ENCODE results near the gene BMP2K.

BMP2K gene

DNA sequence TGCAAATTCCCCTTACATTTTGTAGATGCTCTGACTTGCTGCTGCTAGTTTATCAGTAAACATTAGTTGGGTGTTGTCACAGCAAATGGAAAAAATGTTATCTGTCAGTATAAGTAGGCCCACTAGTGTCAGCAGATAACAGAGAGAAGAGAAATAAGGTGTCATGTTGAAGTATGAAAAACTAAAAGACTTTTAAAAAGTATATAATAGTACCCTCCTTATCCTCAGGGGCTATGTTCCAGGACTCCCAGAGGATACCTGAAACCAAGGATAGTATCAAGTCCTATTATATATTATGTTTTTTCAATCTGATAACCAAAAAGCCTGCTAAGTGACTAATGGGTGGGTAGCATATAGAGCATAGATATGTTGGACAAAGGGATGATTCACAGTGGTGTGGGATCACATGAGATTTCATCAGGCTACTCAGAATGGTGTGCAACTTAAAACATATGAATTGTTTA, 11.6 kb upstream of the BMP2K start:
- DNase-seq, result peak; percentile 66 to 80

DNA sequence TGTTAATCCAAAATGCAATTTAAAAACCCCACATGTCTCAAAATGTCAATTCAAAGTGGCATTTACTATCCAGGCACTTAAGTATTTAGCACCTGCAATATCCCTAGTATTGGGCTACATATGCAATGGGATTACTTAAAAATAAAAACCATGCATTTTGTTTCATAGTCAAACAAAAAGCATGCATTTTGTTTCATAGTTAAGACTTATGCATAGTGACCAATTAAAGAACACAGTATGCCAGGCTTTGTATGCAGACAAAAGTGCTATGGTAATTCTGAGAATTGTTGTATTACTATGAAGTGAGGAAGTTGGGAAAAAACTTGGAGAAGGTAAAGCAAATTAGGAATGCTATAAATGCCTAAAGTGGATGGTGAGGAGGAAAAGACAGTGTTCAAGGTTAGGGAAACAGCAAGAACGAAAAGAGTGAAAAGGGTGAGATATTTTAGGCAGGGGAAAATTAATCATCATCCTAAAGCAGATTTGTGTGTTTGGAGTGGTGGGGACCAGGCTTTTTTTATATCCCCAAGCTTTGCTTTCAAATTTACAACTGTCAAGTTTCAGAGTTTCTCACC, 10.6 kb upstream of the BMP2K start:
- DNase-seq, result no peak

DNA sequence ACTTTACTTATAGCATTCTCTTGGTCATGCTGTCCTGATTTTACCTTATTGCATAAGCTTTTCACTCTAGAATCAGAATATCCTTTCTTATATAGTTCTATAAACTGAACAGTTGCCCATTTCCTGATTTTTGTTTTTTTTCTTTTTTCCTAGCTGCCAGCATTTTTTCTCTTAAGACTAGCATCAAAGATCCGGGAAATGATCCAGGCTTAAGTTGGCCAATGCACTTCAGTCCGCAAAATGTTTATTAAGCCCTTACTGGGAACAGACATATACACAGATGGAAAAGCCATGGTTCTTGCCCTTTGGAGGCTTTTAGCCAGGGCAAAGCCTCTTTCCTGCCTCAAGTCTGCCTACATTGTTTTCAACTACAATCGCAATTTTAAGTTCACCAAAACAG, 10.1 kb upstream of the BMP2K start:
- DNase-seq, result no peak

GRCh38 chr4:78766650-78767049, 9.5 kb upstream of the BMP2K start:
- DNase-seq, result no peak

DNA sequence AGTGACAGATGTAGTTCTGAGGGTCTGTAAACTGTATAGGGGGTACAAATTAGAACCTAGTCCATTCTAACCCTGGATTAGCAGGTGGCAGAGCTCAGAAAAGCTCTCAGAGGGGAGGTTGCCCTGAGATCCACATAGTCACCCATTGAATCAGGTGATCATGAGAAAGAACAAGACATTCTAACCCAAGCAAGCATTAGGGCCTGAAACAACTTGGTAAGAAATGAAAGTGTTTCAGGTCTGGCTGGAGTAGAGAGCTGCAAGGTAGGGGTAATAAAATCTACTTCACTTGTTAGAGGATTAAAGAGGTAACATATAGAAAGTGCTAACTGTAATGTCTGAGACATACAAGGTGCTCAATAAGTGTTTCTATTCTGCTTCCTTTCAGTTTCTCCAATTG, 8.8 kb upstream of the BMP2K start:
- DNase-seq, result no peak

DNA sequence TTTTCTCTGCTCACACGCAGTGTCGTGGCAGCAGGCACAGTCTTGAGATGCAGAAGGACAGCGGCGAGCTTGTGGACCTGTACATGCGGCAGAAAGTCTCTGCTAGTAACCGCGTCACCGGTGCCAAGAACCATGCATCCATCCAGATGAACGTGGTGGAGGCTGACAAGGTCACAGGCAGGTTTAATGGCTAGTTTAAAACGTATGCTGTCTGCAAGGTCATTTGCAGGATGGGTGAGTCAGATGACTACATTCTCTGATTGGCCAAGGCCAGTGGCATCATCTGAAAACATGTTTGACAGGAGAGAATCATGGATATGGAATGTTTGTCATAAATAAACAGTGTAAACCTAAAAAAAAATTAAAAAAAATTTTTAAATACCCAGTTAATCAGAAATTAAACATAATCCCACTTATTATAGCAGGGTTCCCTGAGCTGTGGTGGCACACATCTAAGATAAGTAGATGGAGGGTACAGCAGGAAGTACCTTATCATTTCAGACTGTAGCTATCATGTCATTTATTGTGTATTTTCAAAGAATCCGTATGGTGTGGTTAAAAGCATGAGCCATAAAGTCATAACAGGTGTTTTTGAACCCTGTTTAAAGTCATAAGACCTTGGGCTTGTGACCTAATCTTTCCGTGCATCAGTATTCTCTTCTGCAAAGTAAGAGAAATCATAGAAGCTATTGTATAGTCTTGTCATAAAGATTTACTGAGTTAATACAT, 7.5 kb upstream of the BMP2K start:
- DNase-seq, result no peak

GRCh38 chr4:78770091-78770642, 6.0 kb upstream of the BMP2K start:
- DNase-seq, result no peak

GRCh38 chr4:78772526-78773091, 3.5 kb upstream of the BMP2K start:
- no peak for DNase-seq

- peak in 1 of 2 donors; percentile 36 for DNase-seq
Observed at GRCh38 chr4:78774417-78774816, 1.7 kb upstream of the BMP2K start.

- DNase-seq, result peak; percentile 81 to 86
Observed at GRCh38 chr4:78775303-78776078, 659 bp upstream of the BMP2K start.

DNA sequence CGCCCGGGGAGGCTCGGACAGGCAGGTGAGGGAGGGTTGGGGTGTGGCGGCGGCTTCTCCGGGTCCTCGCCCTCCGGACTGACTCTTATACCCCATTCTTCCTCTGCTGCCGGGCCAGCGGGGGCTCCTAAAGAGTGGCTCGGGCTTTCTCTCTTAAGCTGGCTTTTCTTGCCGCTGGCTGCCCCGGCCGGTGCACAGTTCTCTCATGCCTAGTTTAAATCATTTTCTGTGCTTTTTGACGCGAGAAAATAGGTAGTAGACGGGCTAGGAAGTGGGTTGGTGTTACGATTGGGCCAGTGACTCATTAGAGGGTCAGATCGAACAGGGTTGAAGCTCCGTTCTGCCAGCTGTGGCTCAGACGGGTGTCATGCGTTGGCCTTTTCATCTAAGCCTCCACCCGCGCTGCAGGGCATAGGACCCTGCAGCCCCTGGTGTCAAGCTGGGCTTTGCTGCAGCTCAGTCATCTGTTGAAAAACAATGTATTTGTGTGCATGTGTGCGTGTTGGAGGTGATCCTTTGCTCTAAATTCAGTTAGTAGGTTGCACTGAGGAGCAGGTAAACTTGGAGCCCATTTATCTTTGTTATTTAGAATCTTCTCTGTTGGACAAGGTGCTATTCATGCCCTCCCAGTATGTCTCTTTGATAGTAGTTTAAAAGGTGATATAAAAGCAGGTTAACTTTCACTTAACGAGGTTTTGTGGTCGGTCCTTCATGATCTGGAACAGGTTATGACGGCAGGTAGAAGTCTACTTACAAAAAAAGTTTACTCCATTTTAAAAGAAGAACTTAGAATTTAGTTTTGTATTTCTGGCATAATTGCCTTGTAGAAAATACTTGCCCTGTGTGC, 802 bp downstream of the BMP2K start:
- DNase-seq, result peak; percentile 76 to 83

- DNase-seq, result no peak
Observed at GRCh38 chr4:78777576-78777940, 1.4 kb downstream of the BMP2K start.

- DNase-seq, result no peak
Observed at GRCh38 chr4:78778530-78778929, 2.4 kb downstream of the BMP2K start.

- DNase-seq, result no peak
Observed at GRCh38 chr4:78779280-78779679, 3.1 kb downstream of the BMP2K start.

DNA sequence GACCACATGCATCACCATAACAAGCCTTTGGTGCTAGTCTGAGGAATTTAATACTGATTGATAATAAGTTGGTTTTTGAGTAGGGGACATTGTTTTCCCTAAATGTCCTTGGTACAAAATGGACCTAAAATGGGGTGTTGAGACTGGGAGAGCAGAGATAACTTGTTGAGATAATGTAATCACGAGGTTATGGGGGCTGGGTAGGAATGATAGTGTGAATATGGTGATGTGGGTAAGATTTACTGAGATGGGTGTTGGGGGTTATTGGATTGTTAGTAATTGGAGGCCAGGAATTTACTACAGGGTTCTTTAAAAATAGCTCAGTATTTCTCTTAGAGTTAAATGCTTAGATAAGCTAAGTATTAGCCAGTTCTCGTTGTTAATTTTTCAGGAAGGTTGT, 3.9 kb downstream of the BMP2K start:
- DNase-seq, result no peak

DNA sequence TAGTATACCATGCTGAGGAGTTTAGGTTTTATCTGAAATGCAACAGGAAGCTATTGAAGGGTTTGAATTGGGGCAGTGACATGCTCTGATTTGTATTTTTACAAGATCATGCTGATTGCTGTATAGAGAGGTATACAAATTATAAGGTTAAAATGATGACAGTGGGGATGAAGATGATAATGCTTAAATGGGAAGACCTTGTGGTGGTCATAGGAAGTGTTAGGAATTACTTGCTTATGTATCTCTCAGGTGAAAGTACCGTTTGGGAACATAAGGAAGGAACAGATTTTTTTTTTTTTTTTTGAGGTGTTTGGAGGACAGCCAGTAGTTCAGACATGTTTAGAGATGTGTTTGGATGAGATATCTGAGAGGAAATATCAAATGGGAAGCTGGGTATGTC, 5.0 kb downstream of the BMP2K start:
- no peak for DNase-seq

DNA sequence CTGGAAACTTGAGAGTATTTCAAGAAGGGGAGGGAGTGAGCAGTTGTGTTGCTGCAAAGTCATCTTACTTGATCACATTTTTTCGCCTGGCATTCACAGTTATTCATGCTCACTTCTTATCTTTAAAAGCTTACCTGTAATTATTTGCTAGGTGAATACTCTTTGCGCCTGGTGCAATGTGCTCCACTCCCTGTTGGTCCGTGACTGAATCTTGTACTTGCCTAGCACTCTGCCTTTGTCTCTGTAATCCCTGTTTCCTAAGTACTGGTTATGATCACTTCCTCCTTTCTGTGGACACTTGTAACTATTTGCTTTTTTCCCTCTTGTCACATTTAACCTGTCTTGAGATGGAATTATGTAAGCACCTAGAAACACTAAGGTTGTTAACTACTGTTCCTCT, 5.8 kb downstream of the BMP2K start:
- DNase-seq, result peak; percentile 32 to 42

DNA sequence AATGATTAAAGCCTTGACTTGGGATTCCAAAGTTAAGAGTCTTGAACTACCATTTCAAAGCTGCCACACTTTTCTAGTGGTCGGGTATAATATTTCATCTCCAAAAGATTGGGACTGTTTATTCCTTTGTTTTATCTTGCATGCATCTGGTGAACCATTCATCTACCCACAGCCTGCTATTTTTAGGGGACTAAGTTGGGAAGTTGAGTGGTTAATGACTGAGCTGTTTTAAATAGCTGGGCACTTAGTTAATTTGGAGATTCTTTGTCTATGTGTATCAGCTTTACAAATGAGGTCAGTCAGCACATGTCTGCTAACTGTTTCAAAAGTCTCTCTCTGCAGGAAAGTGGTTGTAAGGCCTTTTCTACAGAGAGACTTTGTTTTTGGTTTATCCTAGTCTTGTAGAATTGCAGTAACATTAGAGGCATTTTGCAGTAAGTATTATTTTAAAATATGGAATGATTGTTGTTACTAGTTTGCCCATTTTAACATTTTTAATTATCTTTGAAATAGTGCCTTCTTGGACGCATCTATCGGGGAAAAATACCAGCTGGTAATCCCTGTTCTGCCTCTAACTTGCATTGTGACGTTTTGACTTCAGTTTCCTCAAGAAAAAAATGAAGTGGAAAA, 8.2 kb downstream of the BMP2K start:
- peak in 1 of 2 donors; percentile 41 for DNase-seq

DNA sequence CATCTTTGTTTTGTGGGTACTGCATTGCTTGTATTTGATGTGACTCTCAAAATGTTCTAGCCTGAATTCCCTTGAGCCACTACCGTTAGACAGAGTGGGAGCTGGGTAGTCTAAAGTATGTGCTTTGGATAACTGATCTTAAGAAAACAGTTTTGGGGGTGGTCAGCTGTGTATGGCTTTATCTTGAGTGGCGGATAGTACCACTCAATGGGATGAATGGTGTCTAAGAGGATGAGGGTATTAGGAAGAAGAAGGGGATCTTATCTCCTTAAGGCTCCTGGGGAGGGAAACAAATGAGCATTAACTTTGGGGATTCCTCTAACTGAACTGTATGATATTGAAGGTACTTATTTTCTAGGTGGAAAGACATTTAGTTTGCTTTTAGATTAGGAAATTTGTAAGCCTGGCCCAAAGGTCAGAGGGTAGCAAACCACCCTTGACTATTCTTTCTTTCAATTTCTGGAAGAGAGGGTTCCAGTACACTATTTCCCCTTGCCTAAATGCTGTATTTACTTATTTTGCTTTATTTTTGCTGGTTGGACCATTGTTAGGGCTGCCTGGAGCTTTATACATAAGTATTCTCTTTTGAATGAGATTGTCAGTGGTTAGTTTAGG, 11.3 kb downstream of the BMP2K start:
- no peak for DNase-seq

DNA sequence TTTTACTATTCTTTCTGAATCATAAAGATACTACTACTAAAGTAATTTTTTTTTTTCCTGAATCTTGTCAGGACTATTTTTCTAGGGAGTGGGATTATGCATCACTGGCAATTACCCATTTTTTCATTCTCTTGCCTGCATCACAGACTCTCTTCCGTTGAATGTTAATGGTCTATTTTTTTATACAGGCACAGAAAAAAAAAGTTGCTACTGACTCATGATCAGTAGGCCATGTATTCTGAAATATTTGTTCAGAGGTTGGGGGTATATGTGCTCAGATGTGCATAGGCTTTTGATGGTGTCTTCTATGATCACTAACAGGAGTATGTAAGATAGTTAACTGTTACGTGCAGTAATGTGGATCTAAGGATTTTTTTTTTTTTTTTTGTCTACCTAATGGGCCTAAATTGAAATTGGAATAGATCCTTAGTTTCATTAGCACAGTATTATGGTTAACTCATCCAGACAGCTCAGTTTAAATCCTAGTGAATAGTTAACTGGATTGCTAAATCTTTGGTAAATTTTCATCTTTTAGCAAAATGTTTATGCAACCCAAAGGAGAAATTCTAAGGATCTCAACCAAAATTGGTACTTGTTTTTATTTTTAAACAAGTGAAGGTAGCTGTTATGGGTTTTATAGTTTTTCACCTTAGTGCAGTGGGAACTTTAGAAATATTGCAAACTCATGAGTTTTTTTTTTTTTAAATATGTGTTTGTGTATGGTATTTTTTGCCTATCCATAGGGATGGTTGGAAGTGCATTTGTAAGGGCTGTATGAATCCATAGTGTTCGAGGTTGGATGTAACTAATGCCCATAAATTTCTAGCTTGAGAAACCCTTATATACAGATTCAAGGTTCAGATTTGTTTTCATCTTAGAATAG, 12.1 kb downstream of the BMP2K start:
- DNase-seq, result no peak
